ENCODE measurements around the gene RASGRF1.

The RASGRF1 gene

DNA sequence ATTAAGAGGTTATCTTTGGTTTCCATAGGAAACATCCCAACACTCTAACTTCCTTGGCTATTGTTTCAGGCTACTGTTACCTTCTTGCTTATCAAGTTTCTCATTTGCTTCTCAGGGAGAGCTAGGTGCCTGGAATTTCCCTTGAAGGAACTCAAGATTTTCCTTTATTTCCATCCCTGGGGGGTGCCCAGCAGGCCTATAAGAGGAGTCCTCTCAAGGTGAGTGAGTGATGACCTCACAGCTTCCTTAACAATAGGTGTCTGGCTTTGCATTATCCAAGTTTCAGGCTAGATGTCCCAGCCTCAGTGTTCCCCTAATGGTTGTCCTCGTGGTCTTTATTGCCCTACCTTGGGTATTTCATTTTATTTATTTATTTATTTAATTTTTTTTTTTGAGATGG is 133.6 kb downstream of the RASGRF1 start:
- H3K4me3 ChIP-seq (ENCODE audit: low read length), result no peak overlapping the region
- TF ChIP-seq, protein P1, sequence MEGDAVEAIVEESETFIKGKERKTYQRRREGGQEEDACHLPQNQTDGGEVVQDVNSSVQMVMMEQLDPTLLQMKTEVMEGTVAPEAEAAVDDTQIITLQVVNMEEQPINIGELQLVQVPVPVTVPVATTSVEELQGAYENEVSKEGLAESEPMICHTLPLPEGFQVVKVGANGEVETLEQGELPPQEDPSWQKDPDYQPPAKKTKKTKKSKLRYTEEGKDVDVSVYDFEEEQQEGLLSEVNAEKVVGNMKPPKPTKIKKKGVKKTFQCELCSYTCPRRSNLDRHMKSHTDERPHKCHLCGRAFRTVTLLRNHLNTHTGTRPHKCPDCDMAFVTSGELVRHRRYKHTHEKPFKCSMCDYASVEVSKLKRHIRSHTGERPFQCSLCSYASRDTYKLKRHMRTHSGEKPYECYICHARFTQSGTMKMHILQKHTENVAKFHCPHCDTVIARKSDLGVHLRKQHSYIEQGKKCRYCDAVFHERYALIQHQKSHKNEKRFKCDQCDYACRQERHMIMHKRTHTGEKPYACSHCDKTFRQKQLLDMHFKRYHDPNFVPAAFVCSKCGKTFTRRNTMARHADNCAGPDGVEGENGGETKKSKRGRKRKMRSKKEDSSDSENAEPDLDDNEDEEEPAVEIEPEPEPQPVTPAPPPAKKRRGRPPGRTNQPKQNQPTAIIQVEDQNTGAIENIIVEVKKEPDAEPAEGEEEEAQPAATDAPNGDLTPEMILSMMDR (IDR thresholded peaks at IDR 0.05; ENCODE audit: insufficient read depth, low read depth, low read length, missing control alignments), result no peak
- no peak for DNase-seq (ENCODE audit: low read depth)

DNA sequence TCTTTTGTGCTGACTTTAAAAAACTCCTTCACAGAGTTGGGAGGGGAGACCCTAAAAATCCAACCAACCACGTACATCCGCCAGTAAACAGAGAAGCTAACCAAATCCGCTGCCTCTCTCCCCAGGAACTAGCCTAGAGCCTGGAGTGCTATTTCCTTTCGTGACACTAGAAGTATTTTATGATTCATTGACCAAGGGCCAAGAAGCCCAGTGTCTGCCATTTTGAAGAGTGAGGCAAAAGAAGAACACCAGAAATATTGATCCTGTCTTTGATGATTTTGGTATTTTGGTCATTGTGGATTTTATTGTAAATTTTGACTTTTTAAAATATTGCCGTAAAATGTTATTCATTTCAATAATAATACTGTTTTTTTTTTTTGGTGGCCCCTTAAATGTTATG is 135.2 kb downstream of the RASGRF1 start:
- TF ChIP-seq, protein P1 (IDR thresholded peaks at IDR 0.05; ENCODE audit: insufficient read depth, low read depth, low read length, missing control alignments), result no peak
- no peak for DNase-seq (ENCODE audit: low read depth)
- no peak overlapping the region for H3K4me3 ChIP-seq (ENCODE audit: low read length)

DNA sequence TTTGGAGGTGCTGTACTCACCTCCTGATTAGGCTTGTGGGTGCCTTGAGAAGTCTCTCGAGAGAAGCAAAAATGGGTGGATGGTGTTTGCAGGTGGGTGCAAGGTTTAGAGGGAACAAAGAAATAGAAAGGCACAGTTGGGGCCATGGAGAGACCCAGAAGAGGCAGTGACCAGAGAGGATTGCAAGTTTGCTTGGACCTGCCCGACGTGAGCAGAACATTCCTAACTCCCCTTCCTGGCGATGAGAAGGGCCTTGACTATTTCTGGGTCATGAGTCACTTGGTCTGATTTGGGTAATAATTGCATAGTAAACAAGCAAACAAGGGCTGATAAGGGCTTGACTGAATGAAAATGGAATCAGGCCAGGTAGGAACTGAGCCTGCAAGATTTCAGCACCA is 138.7 kb downstream of the RASGRF1 start:
- TF ChIP-seq, protein P1 (IDR thresholded peaks at IDR 0.05; ENCODE audit: insufficient read depth, low read depth, low read length, missing control alignments), result no peak
- H3K4me3 ChIP-seq (ENCODE audit: low read length), result no peak overlapping the region
- peak; percentile 90 for DNase-seq (ENCODE audit: low read depth)

- TF ChIP-seq, protein P1 (IDR thresholded peaks at IDR 0.05; ENCODE audit: insufficient read depth, low read depth, low read length, missing control alignments), result peak; percentile 28
- DNase-seq (ENCODE audit: low read depth), result peak; percentile 39
- H3K4me3 ChIP-seq (ENCODE audit: low read length), result no peak overlapping the region
These were observed 139.4 kb downstream of the RASGRF1 start for GRCh38 chr15:78950902-78951840.

- DNase-seq (ENCODE audit: low read depth), result no peak
- TF ChIP-seq, protein P1 (IDR thresholded peaks at IDR 0.05; ENCODE audit: insufficient read depth, low read depth, low read length, missing control alignments), result no peak
- H3K4me3 ChIP-seq (ENCODE audit: low read length), result no peak overlapping the region
These were observed 140.2 kb downstream of the RASGRF1 start for GRCh38 chr15:78950343-78950742.

DNA sequence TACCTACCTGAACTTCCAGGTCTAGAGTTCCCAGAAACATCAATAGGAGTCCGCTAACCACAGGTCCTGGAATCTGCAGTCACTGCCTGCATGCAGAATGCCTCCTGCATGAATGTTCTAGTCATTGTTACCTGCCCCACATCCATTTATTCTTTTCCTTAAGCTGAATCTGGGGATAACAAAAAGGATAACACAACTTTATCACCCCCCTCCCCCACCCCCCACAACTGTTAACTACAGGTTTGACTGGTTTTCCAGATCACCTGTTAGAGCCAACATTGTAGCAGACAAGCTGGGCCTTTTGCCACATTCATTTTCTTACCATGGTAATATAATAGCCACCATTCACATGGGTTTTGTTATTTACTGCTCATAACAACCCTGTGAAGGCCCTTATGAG is 141.1 kb downstream of the RASGRF1 start:
- TF ChIP-seq, protein P1 (IDR thresholded peaks at IDR 0.05; ENCODE audit: insufficient read depth, low read depth, low read length, missing control alignments), result no peak
- peak; percentile 32 for DNase-seq (ENCODE audit: low read depth)

More for the DNA sequence above, 141.1 kb downstream of the RASGRF1 start:
- H3K4me3 ChIP-seq (ENCODE audit: low read length), result no peak overlapping the region

Measured in epithelial cell of esophagus (primary cell).